A549 (cell line): Measurements from ENCODE around the gene RBM25. TPM values are rescaled to one million over a fixed set of nuclear protein-coding genes. Genes with fewer than 3 reads are reported as not detected.

Source experiments
- ATAC-seq, 2 experiments: fragments of 200-7000 bp in 1 of 2; fragments of >200 bp in 1 of 2; cut with Nextera tagmentation in 1 of 2; cut with Tn5 transposase in 1 of 2; 3 replicates each; pipeline versions ENCODE4 v1.8.0 to v1.9.1; 2018 to 2020; ENCODE audit warnings: mild to moderate bottlenecking in 1 of 2, moderate library complexity in 1 of 2
- CTCF ChIA-PET: fragments of 300-600 bp; sonication (Branson Sonifier 250); formaldehyde crosslinking; extraction: SDS; loops from one replicate; lab custom pipeline; 2021; ENCODE audit warnings: antibody characterized with exemption, inconsistent platforms; lab: Yijun Ruan, JAX
- POLR2A ChIA-PET: fragments of 350-600 bp; formaldehyde crosslinking; extraction: SDS; loops from one replicate; lab custom pipeline; 2021; ENCODE audit warnings: antibody characterized with exemption, inconsistent platforms; lab: Yijun Ruan, JAX
- DNase-seq, 2 experiments: peaks; one replicate each; pipeline versions ENCODE4 v3.0.0 to v3.0.0-alpha.2; 2011 to 2016; ENCODE audit warnings: low read depth in 1 of 2, low spot score in 1 of 2
- FAIRE-seq: peaks from 2 replicates; lab custom pipeline; 2011; peaks lifted over from hg19 to GRCh38; lab: Jason Lieb, UNC
- H3K27ac ChIP-seq, 2 experiments: fragments of >200 bp; sonication (Bioruptor Twin); formaldehyde crosslinking; 3 replicates each; pipeline ENCODE4 v1.5.1; 2016 to 2017
- H3K4me1 ChIP-seq: fragments of >200 bp; sonication (Bioruptor Twin); formaldehyde crosslinking; 3 replicates; pipeline ENCODE4 v1.6.1; 2016
- H3K4me2 ChIP-seq: fragments of >200 bp; sonication (Bioruptor Twin); formaldehyde crosslinking; 3 replicates; pipeline ENCODE4 v1.6.1; 2016
- H3K4me3 ChIP-seq: fragments of >200 bp; sonication (Bioruptor Twin); formaldehyde crosslinking; 3 replicates; pipeline ENCODE4 v1.5.1; 2016
- H3K9me3 ChIP-seq: fragments of >200 bp; sonication (Bioruptor Twin); formaldehyde crosslinking; 3 replicates; pipeline ENCODE4 v1.6.1; 2016
- BHLHE40 ChIP-seq: IDR thresholded peaks from 2 replicates; pipeline ENCODE4 v1.6.1; 2012; ENCODE audit warnings: low read depth, low read length, inconsistent platforms
- CEBPB ChIP-seq, 2 experiments: fragments of >200 bp in 1 of 2; sonication (Bioruptor Twin) in 1 of 2; formaldehyde crosslinking in 1 of 2; IDR thresholded peaks; 2 replicates each; pipeline ENCODE4 v1.6.1; 2012 to 2016
- CHD2 ChIP-seq: fragments of 150-350 bp; IDR thresholded peaks from 2 replicates; pipeline ENCODE4 v1.6.1; 2014; ENCODE audit warnings: low read length; ENCODE audit not compliant: partially characterized antibody
- FOSB ChIP-seq: fragments of 250-450 bp; sonication (Bioruptor Pico); IDR thresholded peaks from 2 replicates; pipeline ENCODE4 v1.5.0; 2020; ENCODE audit warnings: mild to moderate bottlenecking, moderate library complexity
- HDAC2 ChIP-seq: fragments of 200-600 bp; sonication (generic); IDR thresholded peaks from 2 replicates; pipeline ENCODE4 v1.6.1; 2016
- HOXB5 ChIP-seq: fragments of 250-450 bp; sonication (Bioruptor Pico); IDR thresholded peaks from 2 replicates; pipeline ENCODE4 v1.5.0; 2020; ENCODE audit warnings: mild to moderate bottlenecking, moderate library complexity
- JUN ChIP-seq, 2 experiments: fragments of >200 bp; sonication (Bioruptor Twin); formaldehyde crosslinking; IDR thresholded peaks; 2 replicates in 1 of 2; 3 replicates in 1 of 2; pipeline ENCODE4 v1.6.1; 2016 to 2017
- JUNB ChIP-seq: fragments of >200 bp; sonication (Bioruptor Twin); formaldehyde crosslinking; IDR thresholded peaks from 2 replicates; pipeline ENCODE4 v1.6.1; 2016
- MAFK ChIP-seq: fragments of 450-650 bp; IDR thresholded peaks from 2 replicates; pipeline ENCODE4 v1.6.1; 2014; ENCODE audit not compliant: partially characterized antibody
- MYC ChIP-seq: IDR thresholded peaks from 2 replicates; pipeline ENCODE4 v1.6.1; 2012; ENCODE audit warnings: mild to moderate bottlenecking, inconsistent platforms, low read length, improper control_type of control experiment, borderline replicate concordance
- RARB ChIP-seq: fragments of 250-450 bp; sonication (Bioruptor Pico); IDR thresholded peaks from 2 replicates; pipeline ENCODE4 v1.8.0; 2021; ENCODE audit warnings: mild to moderate bottlenecking, moderate library complexity
- SMC3 ChIP-seq: fragments of >200 bp; sonication (Bioruptor Twin); formaldehyde crosslinking; IDR thresholded peaks from 3 replicates; pipeline ENCODE4 v1.6.1; 2018; ENCODE audit warnings: inconsistent platforms
- ZSCAN20 ChIP-seq: fragments of 250-450 bp; sonication (Bioruptor Pico); IDR thresholded peaks from 2 replicates; pipeline ENCODE4 v1.8.0; 2022; ENCODE audit warnings: mild to moderate bottlenecking, moderate library complexity
- WGBS: methylation state at CpG from one replicate; pipeline ENCODE4 v1.1.6; 2017; ENCODE audit errors: missing lambda C conversion rate; 5-methylcytosine and 5-hydroxymethylcytosine counted together
- polyA plus RNA-seq, 4 experiments: library from polyadenylated mRNA; depleted of rRNA in 3 of 4; stranded (reverse); fragments of >200 nt; fragmentation: RNase III in 1 of 4; extraction: RNeasy Plus Mini Kit Qiagen cat#74134 plus additional on column Dnase treatment in 1 of 4; gene quantifications; 2 replicates in 3 of 4; 3 replicates in 1 of 4; pipeline ENCODE4 v1.2.3, GENCODE V29; 2011 to 2017
- TF ChIP-seq, protein P1 (sequence below): fragments of 250-450 bp; sonication (Bioruptor Pico); IDR thresholded peaks from 2 replicates; pipeline ENCODE4 v1.5.0; 2021; ENCODE audit warnings: mild to moderate bottlenecking, moderate library complexity, borderline replicate concordance
- TF ChIP-seq, protein P2 (sequence below): fragments of >200 bp; sonication (Bioruptor Twin); formaldehyde crosslinking; IDR thresholded peaks from 3 replicates; pipeline ENCODE4 v1.6.1; 2016
- TF ChIP-seq, protein P3 (sequence below): fragments of >200 bp; sonication (Bioruptor Twin); formaldehyde crosslinking; IDR thresholded peaks from 2 replicates; pipeline ENCODE4 v1.6.1; 2016
- TF ChIP-seq, protein P4 (sequence below): fragments of >200 bp; sonication (Bioruptor Twin); formaldehyde crosslinking; IDR thresholded peaks from 3 replicates; pipeline ENCODE4 v1.5.1; 2016

The RBM25 gene
- polyA plus RNA-seq, 2 of the 4 experiments (the other 2 are of a cell fraction), result 65.1 to 87.0 TPM

DNA sequence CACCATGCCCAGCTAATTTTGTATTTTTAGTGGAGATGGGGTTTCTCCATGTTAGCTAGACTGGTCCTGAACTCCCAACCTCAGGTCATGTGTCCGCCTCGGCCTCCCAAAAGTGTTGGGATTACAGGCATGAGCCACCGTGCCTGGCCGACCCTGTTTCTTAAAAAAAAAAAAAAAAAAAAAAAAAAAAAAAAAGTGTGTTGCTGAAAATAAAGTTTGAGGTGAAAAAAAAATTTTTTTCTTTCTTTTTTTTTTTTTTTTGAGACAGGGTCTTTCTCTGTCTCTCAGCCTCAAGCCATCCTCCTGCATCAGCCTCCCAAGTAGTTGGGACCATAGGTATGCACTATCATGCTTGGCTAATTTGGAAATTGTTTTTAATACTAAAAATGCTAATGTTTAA is 11.3 kb downstream of the RBM25 start:
- FAIRE-seq, result no peak
- ChIA-PET POLR2A (interaction anchor here (1.4 to 3.4 kb wide), 2 partner anchors 11 kb away, joined by 8 to 16 read pairs; partner anchors contain the start of gene RBM25), CTCF (no interaction called here)

DNA sequence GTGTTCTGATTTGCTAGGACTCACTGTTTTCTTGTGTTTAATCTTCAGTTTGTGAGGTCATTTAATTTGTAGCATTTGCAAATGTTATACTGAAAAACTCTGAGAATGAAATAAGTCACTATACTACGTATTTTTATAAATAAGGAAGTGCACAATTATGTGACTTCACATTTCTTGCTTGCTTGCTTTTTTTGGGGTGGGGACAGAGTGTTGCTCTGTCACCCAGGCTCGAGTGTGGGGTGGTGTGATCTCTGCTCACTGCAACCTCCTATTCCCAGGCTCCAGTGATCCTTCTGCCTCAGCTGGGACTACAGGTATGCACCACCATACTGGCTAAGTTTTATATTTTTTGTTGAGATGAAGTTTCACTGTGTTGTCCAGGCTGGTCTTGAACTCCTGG is 32.7 kb downstream of the RBM25 start:
- ChIA-PET POLR2A (no interaction called here), CTCF (no interaction called here)
- no peak for FAIRE-seq
- Histone ChIP-seq H3K27ac (no peak overlapping the region), H3K4me3 (no peak overlapping the region), H3K4me2 (no peak overlapping the region), H3K9me3 (no peaks in the 10 kb centered on the region), H3K4me1 (no peaks in the 10 kb centered on the region)
- DNase-seq, result no peak
- WGBS, result 100% methylated on average over 2 of the region's 2 CpGs
- TF ChIP-seq MAFK, result no peak
- TF ChIP-seq, protein P1, sequence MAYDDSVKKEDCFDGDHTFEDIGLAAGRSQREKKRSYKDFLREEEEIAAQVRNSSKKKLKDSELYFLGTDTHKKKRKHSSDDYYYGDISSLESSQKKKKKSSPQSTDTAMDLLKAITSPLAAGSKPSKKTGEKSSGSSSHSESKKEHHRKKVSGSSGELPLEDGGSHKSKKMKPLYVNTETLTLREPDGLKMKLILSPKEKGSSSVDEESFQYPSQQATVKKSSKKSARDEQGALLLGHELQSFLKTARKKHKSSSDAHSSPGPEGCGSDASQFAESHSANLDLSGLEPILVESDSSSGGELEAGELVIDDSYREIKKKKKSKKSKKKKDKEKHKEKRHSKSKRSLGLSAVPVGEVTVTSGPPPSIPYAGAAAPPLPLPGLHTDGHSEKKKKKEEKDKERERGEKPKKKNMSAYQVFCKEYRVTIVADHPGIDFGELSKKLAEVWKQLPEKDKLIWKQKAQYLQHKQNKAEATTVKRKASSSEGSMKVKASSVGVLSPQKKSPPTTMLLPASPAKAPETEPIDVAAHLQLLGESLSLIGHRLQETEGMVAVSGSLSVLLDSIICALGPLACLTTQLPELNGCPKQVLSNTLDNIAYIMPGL (CRISPR knock-in tag), result no peak
- TF ChIP-seq, protein P2, sequence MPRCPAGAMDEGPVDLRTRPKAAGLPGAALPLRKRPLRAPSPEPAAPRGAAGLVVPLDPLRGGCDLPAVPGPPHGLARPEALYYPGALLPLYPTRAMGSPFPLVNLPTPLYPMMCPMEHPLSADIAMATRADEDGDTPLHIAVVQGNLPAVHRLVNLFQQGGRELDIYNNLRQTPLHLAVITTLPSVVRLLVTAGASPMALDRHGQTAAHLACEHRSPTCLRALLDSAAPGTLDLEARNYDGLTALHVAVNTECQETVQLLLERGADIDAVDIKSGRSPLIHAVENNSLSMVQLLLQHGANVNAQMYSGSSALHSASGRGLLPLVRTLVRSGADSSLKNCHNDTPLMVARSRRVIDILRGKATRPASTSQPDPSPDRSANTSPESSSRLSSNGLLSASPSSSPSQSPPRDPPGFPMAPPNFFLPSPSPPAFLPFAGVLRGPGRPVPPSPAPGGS, result no peak
- no peak for TF ChIP-seq HOXB5 (CRISPR knock-in tag)
- no peak for TF ChIP-seq BHLHE40
- TF ChIP-seq, protein P3, sequence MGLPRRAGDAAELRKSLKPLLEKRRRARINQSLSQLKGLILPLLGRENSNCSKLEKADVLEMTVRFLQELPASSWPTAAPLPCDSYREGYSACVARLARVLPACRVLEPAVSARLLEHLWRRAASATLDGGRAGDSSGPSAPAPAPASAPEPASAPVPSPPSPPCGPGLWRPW, result no peak
- TF ChIP-seq JUNB, result no peak
- no peak for TF ChIP-seq RARB (CRISPR knock-in tag)
- ATAC-seq, result no peak

More for the DNA sequence above, 11.3 kb downstream of the RBM25 start:
- H3K4me1 ChIP-seq, result no peaks in the 10 kb centered on the region
- DNase-seq (no peak), ATAC-seq (no peak)
- H3K4me3 ChIP-seq, result no peak overlapping the region
- H3K4me2 ChIP-seq, result no peak overlapping the region
- 87% methylated on average over 4 of the region's 4 CpGs for WGBS
- no peak overlapping the region for H3K27ac ChIP-seq
- no peaks in the 10 kb centered on the region for H3K9me3 ChIP-seq
- TF ChIP-seq ZSCAN20 (CRISPR knock-in tag) (no peak), JUN (IDR thresholded peaks at IDR 0.05) (no peak), CEBPB (IDR thresholded peaks at IDR 0.05) (no peak), HDAC2 (no peak), MYC (no peak), SMC3 (no peak), CHD2 (no peak)
- TF ChIP-seq, protein P2, result no peak

DNA sequence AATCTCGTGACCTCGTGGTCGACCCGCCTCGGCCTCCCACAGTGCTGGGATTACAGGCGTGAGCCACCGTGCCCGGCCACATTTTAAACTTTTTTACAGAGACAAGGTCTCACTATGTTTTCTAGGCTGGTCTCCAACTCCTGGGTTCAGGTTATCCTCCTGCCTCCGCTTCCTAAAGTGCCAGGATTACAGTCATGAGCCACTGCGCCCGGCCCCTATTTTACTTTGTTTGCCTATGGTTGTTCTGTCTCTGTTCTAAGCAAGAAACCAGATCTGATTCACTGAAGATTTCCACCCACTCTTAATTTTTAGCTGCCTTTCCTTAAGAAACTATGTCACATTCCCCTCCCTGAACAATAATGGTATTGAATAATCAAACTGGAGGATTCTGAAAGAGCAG is 39.1 kb downstream of the RBM25 start:
- whole genome bisulfite sequencing, result 94% methylated on average over 11 of the region's 11 CpGs
- Histone ChIP-seq H3K4me1 (no peaks in the 10 kb centered on the region), H3K4me2 (no peak overlapping the region), H3K27ac (no peak overlapping the region), H3K4me3 (no peak overlapping the region), H3K9me3 (no peaks in the 10 kb centered on the region)
- FAIRE-seq (no peak), ATAC-seq (no peak), DNase-seq (no peak)
- POLR2A ChIA-PET, result no interaction called here
- no peak for TF ChIP-seq FOSB (CRISPR knock-in tag)
- TF ChIP-seq, protein P2, result no peak
- TF ChIP-seq, protein P4, sequence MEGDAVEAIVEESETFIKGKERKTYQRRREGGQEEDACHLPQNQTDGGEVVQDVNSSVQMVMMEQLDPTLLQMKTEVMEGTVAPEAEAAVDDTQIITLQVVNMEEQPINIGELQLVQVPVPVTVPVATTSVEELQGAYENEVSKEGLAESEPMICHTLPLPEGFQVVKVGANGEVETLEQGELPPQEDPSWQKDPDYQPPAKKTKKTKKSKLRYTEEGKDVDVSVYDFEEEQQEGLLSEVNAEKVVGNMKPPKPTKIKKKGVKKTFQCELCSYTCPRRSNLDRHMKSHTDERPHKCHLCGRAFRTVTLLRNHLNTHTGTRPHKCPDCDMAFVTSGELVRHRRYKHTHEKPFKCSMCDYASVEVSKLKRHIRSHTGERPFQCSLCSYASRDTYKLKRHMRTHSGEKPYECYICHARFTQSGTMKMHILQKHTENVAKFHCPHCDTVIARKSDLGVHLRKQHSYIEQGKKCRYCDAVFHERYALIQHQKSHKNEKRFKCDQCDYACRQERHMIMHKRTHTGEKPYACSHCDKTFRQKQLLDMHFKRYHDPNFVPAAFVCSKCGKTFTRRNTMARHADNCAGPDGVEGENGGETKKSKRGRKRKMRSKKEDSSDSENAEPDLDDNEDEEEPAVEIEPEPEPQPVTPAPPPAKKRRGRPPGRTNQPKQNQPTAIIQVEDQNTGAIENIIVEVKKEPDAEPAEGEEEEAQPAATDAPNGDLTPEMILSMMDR, result no peak
- CTCF ChIA-PET, result no interaction called here
